DND-41 (cell line): ENCODE measurements around the gene CAB39L.

Experiments used
- ATAC-seq: fragments of 200-7000 bp; cut with Tn5 transposase; 3 replicates; pipeline ENCODE4 v1.9.1; 2021; ENCODE audit warnings: low read depth; ENCODE audit not compliant: insufficient read depth
- DNase-seq: peaks from one replicate; pipeline ENCODE4 v3.0.0-alpha.2; 2020
- H2AFZ ChIP-seq: 2 replicates; pipeline ENCODE4 v1.6.0; 2012; ENCODE audit warnings: low read depth, low read length
- H3K27ac ChIP-seq: 2 replicates; pipeline ENCODE4 v1.5.1; 2012; ENCODE audit warnings: low read length, inconsistent platforms
- H3K27me3 ChIP-seq: fragments of 200-600 bp; sonication (generic); 2 replicates; pipeline ENCODE4 v1.6.0; 2012; ENCODE audit warnings: low read length, mild to moderate bottlenecking, inconsistent platforms; ENCODE audit not compliant: insufficient read depth, poor library complexity
- H3K36me3 ChIP-seq: 2 replicates; pipeline ENCODE4 v1.5.1; 2012; ENCODE audit warnings: low read length, inconsistent platforms; ENCODE audit not compliant: insufficient read depth
- H3K4me1 ChIP-seq: 2 replicates; pipeline ENCODE4 v1.5.1; 2012; ENCODE audit warnings: mild to moderate bottlenecking, low read length; ENCODE audit not compliant: insufficient read depth
- H3K4me2 ChIP-seq: 2 replicates; pipeline ENCODE4 v1.6.0; 2012; ENCODE audit warnings: mild to moderate bottlenecking, moderate library complexity, low read length, inconsistent platforms; ENCODE audit not compliant: insufficient read depth
- H3K4me3 ChIP-seq, 2 experiments: fragments of 200-600 bp in 1 of 2; shearing (Covaris generic) in 1 of 2; 2 replicates each; pipeline ENCODE4 v1.5.1; 2012 to 2016; ENCODE audit warnings: inconsistent platforms in 2 of 2, low read length in 2 of 2, mild to moderate bottlenecking in 2 of 2, low read depth in 1 of 2, moderate library complexity in 1 of 2
- H3K79me2 ChIP-seq: 2 replicates; pipeline ENCODE4 v1.6.0; 2012; ENCODE audit warnings: low read length, inconsistent platforms; ENCODE audit not compliant: insufficient read depth
- H3K9ac ChIP-seq: 2 replicates; pipeline ENCODE4 v1.6.0; 2012; ENCODE audit warnings: low read depth, mild to moderate bottlenecking, inconsistent platforms, low read length, moderate library complexity
- H3K9me3 ChIP-seq: 2 replicates; pipeline ENCODE4 v1.5.1; 2012; ENCODE audit warnings: low read length, moderate library complexity, mild to moderate bottlenecking, inconsistent platforms; ENCODE audit not compliant: insufficient read depth, severe bottlenecking
- H4K20me1 ChIP-seq: 2 replicates; pipeline ENCODE4 v1.6.0; 2012; ENCODE audit warnings: low read length; ENCODE audit not compliant: insufficient read depth
- EZH2 ChIP-seq: IDR thresholded peaks from 3 replicates; pipeline ENCODE4 v1.6.1; 2012; ENCODE audit warnings: borderline replicate concordance, low read depth, mild to moderate bottlenecking, moderate library complexity, low read length, inconsistent platforms; ENCODE audit not compliant: severe bottlenecking
- TF ChIP-seq, protein P1 (sequence below): IDR thresholded peaks from 2 replicates; pipeline ENCODE4 v1.5.1; 2012; ENCODE audit warnings: borderline replicate concordance, low read length, moderate library complexity, mild to moderate bottlenecking; ENCODE audit not compliant: poor library complexity, severe bottlenecking; ENCODE audit errors: extremely low read depth

CAB39L gene

DNA sequence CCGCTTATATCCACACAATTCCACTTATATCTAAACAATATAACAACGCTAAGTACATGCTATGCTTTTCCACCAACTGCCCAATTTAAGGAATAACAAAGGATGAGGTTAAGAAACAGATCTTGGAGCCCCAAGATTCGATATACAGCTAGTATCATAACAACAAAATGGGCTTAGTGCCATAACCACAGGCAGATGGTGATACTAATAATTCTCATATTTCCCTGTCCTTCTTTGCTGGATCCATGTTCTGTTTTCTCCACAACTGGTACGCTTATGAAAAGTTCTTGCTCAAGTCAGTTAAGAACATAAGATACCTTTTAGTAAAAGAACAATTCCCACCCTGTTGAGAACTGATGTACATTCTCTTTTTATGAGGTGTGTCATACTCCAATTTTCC is 33.9 kb downstream of the CAB39L start:
- no peak overlapping the region for H3K4me2 ChIP-seq
- no peaks in the 10 kb centered on the region for H3K36me3 ChIP-seq
- H3K4me1 ChIP-seq: no peaks in the 10 kb centered on the region
- TF ChIP-seq, protein P1, sequence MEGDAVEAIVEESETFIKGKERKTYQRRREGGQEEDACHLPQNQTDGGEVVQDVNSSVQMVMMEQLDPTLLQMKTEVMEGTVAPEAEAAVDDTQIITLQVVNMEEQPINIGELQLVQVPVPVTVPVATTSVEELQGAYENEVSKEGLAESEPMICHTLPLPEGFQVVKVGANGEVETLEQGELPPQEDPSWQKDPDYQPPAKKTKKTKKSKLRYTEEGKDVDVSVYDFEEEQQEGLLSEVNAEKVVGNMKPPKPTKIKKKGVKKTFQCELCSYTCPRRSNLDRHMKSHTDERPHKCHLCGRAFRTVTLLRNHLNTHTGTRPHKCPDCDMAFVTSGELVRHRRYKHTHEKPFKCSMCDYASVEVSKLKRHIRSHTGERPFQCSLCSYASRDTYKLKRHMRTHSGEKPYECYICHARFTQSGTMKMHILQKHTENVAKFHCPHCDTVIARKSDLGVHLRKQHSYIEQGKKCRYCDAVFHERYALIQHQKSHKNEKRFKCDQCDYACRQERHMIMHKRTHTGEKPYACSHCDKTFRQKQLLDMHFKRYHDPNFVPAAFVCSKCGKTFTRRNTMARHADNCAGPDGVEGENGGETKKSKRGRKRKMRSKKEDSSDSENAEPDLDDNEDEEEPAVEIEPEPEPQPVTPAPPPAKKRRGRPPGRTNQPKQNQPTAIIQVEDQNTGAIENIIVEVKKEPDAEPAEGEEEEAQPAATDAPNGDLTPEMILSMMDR: no peak
- no peak for TF ChIP-seq EZH2
- no peak overlapping the region for H3K4me3 ChIP-seq
- H3K9me3 ChIP-seq: no peaks in the 10 kb centered on the region
- no peaks in the 10 kb centered on the region for H4K20me1 ChIP-seq
- no peak for ATAC-seq
- H3K27me3 ChIP-seq: no peaks in the 10 kb centered on the region
- H3K27ac ChIP-seq: no peak overlapping the region
- no peak for DNase-seq
- H3K79me2 ChIP-seq: no peaks in the 10 kb centered on the region
- H2AFZ ChIP-seq: no peak overlapping the region
- H3K9ac ChIP-seq: no peak overlapping the region

DNA sequence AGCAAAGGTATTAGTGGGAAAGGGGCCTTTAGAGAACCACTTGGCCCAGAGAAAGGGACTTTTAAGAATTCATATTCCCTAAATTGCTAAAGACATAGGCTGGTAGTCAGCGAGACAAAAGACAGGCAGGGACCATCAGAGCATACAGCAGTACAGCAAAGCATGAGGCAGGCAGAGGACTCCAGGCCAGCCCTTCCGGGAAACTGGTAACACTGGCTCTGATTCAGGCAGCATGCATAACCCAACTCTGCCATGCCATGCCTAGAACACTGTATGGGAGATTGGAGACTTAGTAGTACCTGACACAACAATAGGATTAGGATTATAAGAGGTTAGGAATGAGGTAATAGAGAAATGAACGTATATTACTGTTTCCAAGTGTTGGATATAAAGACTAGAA is 34.9 kb downstream of the CAB39L start:
- Histone ChIP-seq H3K4me2 (no peak overlapping the region), H3K36me3 (no peaks in the 10 kb centered on the region), H4K20me1 (no peaks in the 10 kb centered on the region), H2AFZ (no peak overlapping the region), H3K27ac (no peak overlapping the region), H3K79me2 (no peaks in the 10 kb centered on the region), H3K27me3 (no peaks in the 10 kb centered on the region), H3K4me1 (no peaks in the 10 kb centered on the region), H3K9me3 (no peaks in the 10 kb centered on the region), H3K9ac (no peak overlapping the region), H3K4me3 (no peak overlapping the region)
- no peak for DNase-seq
- ATAC-seq: no peak
- TF ChIP-seq, protein P1: no peak
- no peak for TF ChIP-seq EZH2

DNA sequence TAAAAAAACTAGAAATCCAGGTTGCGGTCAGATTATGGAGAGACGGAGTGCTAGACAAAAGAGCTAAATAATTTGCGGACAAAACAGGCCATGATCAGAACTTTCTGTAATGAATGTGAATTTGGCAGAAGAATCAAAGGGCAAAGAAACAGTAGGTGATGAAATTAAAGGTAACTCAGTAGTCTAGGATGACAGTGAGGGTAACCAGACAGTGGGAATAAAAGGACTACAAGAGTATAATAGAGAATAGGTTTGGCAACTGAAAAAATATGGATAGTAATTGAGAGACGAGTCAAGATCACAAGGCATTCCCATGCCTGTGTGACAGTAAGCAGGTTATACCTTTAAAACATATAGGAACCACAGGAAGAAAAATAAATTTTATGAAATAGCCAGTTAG is 35.9 kb downstream of the CAB39L start:
- H3K79me2 ChIP-seq: no peaks in the 10 kb centered on the region
- no peaks in the 10 kb centered on the region for H3K9me3 ChIP-seq
- no peaks in the 10 kb centered on the region for H3K36me3 ChIP-seq
- no peak overlapping the region for H3K4me3 ChIP-seq
- no peak overlapping the region for H3K27ac ChIP-seq
- ATAC-seq (no peak), DNase-seq (no peak)
- no peaks in the 10 kb centered on the region for H3K27me3 ChIP-seq
- H3K4me1 ChIP-seq: no peaks in the 10 kb centered on the region
- no peak overlapping the region for H2AFZ ChIP-seq
- H3K4me2 ChIP-seq: no peak overlapping the region
- no peaks in the 10 kb centered on the region for H4K20me1 ChIP-seq
- no peak overlapping the region for H3K9ac ChIP-seq
- TF ChIP-seq, protein P1: no peak
- TF ChIP-seq EZH2: no peak

DNA sequence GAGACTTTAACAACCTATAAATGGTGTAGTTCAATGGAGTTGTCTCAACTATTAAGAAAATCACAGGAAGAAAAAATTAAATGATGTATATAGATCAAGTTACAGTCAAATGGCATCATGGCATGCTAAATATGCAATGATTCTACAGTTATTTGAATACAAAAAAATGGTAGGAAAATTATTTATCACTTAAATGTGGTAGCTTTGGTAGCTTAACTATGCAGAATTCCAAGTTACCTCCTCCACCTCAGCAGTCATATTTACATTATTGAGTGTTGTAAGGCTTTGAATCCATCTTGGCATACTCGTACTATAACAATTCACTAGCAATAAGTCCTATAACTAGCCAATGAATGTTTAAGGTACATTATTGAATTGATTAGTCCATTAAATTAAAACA is 36.8 kb downstream of the CAB39L start:
- no peak overlapping the region for H3K4me3 ChIP-seq
- no peaks in the 10 kb centered on the region for H3K4me1 ChIP-seq
- H3K27ac ChIP-seq: no peak overlapping the region
- no peaks in the 10 kb centered on the region for H3K27me3 ChIP-seq
- ATAC-seq (no peak), DNase-seq (no peak)
- no peaks in the 10 kb centered on the region for H3K36me3 ChIP-seq
- H3K9ac ChIP-seq: no peak overlapping the region
- TF ChIP-seq, protein P1: no peak
- TF ChIP-seq EZH2: no peak
- no peaks in the 10 kb centered on the region for H3K9me3 ChIP-seq
- H2AFZ ChIP-seq: no peak overlapping the region
- no peaks in the 10 kb centered on the region for H4K20me1 ChIP-seq
- H3K79me2 ChIP-seq: no peaks in the 10 kb centered on the region
- no peak overlapping the region for H3K4me2 ChIP-seq
